ENCODE measurements around the gene TBC1D5. TPM values are rescaled to one million over a fixed set of nuclear protein-coding genes. Genes with fewer than 3 reads are reported as not detected.

Gene TBC1D5
- total and polyA plus RNA-seq, 10 donors: 6.4 to 140 (median 97.1) TPM

- TF ChIP-seq CTCF (IDR thresholded peaks at IDR 0.05 in 8 of 11, conservative IDR thresholded peaks at IDR 0.05 in 3 of 11) (no peak), POLR2AphosphoS5 (IDR thresholded peaks at IDR 0.05) (no peak), POLR2A (IDR thresholded peaks at IDR 0.05) (no peak)
- Histone ChIP-seq H3K27ac (no peak overlapping the region), H3K27me3 (replicated peaks in 1 of 7) (no peaks in the 10 kb centered on the region), H3K36me3 (no peaks in the 10 kb centered on the region), H3K4me3 (no peak overlapping the region), H3K4me1 (peaks cover 0 to 15% (median 7%) of the 10 kb centered on the region in 6 donors), H3K9me3 (no peaks in the 10 kb centered on the region)
- WGBS, 5 donors: 69 to 90% (median 82%) methylated on average over 1 of the region's 1 CpG
- intact Hi-C loops (cut with DNase I; ENCODE audit: low total_unique reads): no loop called here
- no peak for DNase-seq
These were observed 170.7 kb downstream of the TBC1D5 start for GRCh38 chr3:17571686-17572085.

- 93 to 98% (median 97%) methylated on average over 3 of the region's 3 CpGs for WGBS, 5 donors
- peaks cover 0 to 16% (median 0%) of the 10 kb centered on the region in 6 donors for H3K36me3 ChIP-seq
- DNase-seq: no peak
- no peak overlapping the region for H3K27ac ChIP-seq
- TF ChIP-seq POLR2AphosphoS5 (IDR thresholded peaks at IDR 0.05): no peak
- TF ChIP-seq CTCF (IDR thresholded peaks at IDR 0.05 in 8 of 11, conservative IDR thresholded peaks at IDR 0.05 in 3 of 11): no peak
- TF ChIP-seq POLR2A (IDR thresholded peaks at IDR 0.05): no peak
- no peak overlapping the region for H3K4me3 ChIP-seq
- H3K27me3 ChIP-seq (replicated peaks in 1 of 7): no peaks in the 10 kb centered on the region
- intact Hi-C loops (cut with DNase I; ENCODE audit: low total_unique reads): no loop called here
- no peaks in the 10 kb centered on the region for H3K4me1 ChIP-seq
- no peaks in the 10 kb centered on the region for H3K9me3 ChIP-seq
These were observed 179.6 kb downstream of the TBC1D5 start for GRCh38 chr3:17562845-17563244.

GRCh38 chr3:17558565-17558964, 183.9 kb downstream of the TBC1D5 start:
- WGBS, 5 donors: 93 to 99% (median 96%) methylated on average over 3 of the region's 3 CpGs
- Histone ChIP-seq H3K4me3 (no peak overlapping the region), H3K27me3 (replicated peaks in 1 of 7) (no peaks in the 10 kb centered on the region), H3K36me3 (peaks cover 0 to 27% (median 0%) of the 10 kb centered on the region in 6 donors), H3K9me3 (no peaks in the 10 kb centered on the region), H3K4me1 (no peaks in the 10 kb centered on the region), H3K27ac (no peak overlapping the region)
- TF ChIP-seq CTCF (IDR thresholded peaks at IDR 0.05 in 8 of 11, conservative IDR thresholded peaks at IDR 0.05 in 3 of 11): no peak
- no peak for DNase-seq
- intact Hi-C loops (cut with DNase I; ENCODE audit: low total_unique reads): no loop called here

- intact Hi-C loops (cut with DNase I; ENCODE audit: low total_unique reads): no loop called here
- no peaks in the 10 kb centered on the region for H3K4me1 ChIP-seq
- TF ChIP-seq CTCF (IDR thresholded peaks at IDR 0.05 in 8 of 11, conservative IDR thresholded peaks at IDR 0.05 in 3 of 11) (no peak), POLR2AphosphoS5 (IDR thresholded peaks at IDR 0.05) (no peak)
- H3K27me3 ChIP-seq (replicated peaks in 1 of 7): no peaks in the 10 kb centered on the region
- peaks cover 0 to 27% (median 0%) of the 10 kb centered on the region in 6 donors for H3K36me3 ChIP-seq
- no peak overlapping the region for H3K4me3 ChIP-seq
- DNase-seq: no peak
- 91 to 98% (median 96%) methylated on average over 1 of the region's 1 CpG for WGBS, 5 donors
- H3K27ac ChIP-seq: no peak overlapping the region
- no peaks in the 10 kb centered on the region for H3K9me3 ChIP-seq
These were observed 184.5 kb downstream of the TBC1D5 start for GRCh38 chr3:17557749-17558463.
